K562 (cell line): ENCODE measurements around the gene RPN1. TPM values are rescaled to one million over a fixed set of nuclear protein-coding genes. Genes with fewer than 3 reads are reported as not detected.

Experiments
- CBX1 ChIP-seq: sonication (generic); IDR thresholded peaks from 2 replicates; pipeline ENCODE4 v1.6.1; 2016; ENCODE audit warnings: antibody characterized with exemption, low read depth, mild to moderate bottlenecking
- CTBP1 ChIP-seq: fragments of 450-650 bp; IDR thresholded peaks from 2 replicates; pipeline ENCODE4 v1.6.1; 2016; ENCODE audit warnings: borderline replicate concordance
- CTCF ChIP-seq, 3 experiments: IDR thresholded peaks in 2 of 3; conservative IDR thresholded peaks in 1 of 3; 2 replicates each; pipeline ENCODE4 v1.5.1; 2011 to 2012; ENCODE audit warnings: low read length in 3 of 3, mild to moderate bottlenecking in 3 of 3, control low read depth in 2 of 3, improper control_type of control experiment in 1 of 3, inconsistent platforms in 1 of 3, low read depth in 1 of 3, mixed read lengths in 1 of 3, moderate library complexity in 1 of 3; ENCODE audit not compliant: insufficient read depth in 2 of 3
- MGA ChIP-seq: fragments of 450-650 bp; IDR thresholded peaks from 2 replicates; pipeline ENCODE4 v1.6.1; 2016; ENCODE audit warnings: mild to moderate bottlenecking, moderate library complexity
- RAD51 ChIP-seq: fragments of 450-650 bp; IDR thresholded peaks from 2 replicates; pipeline ENCODE4 v1.7.1; 2016; ENCODE audit warnings: low read depth, mild to moderate bottlenecking, borderline replicate concordance
- RBFOX2 ChIP-seq: fragments of 200-400 bp; formaldehyde crosslinking; IDR thresholded peaks from 2 replicates; pipeline ENCODE4 v1.6.1; 2017; ENCODE audit warnings: low read depth, mild to moderate bottlenecking, low read length, moderate library complexity
- THAP7 ChIP-seq: fragments of 250-450 bp; sonication (Bioruptor Pico); IDR thresholded peaks from 2 replicates; pipeline ENCODE4 v1.5.0; 2021
- ZNF232 ChIP-seq: sonication (generic); formaldehyde crosslinking; IDR thresholded peaks from 2 replicates; pipeline ENCODE4 v1.8.0; 2022; ENCODE audit warnings: mild to moderate bottlenecking, missing genetic modification reagents
- polyA plus RNA-seq, 8 experiments: library from polyadenylated mRNA; depleted of rRNA in 4 of 8; stranded (reverse) in 5 of 8; unstranded in 3 of 8; fragments of >200 nt; fragmentation: Nextera tagmentation in 2 of 8; fragmentation: Illumina TruSeq in 1 of 8; extraction: Ambion mirVana in 2 of 8; extraction: Trizol in 1 of 8; gene quantifications; 2 replicates each; pipeline versions ENCODE4 v1.2.1 to v1.2.3, GENCODE V29; 2011 to 2014; ENCODE audit warnings: inconsistent platforms in 1 of 8, missing spikeins in 1 of 8
- total RNA-seq, 7 experiments: library from RNA; depleted of rRNA in 6 of 7; stranded (reverse); fragments of >200 nt in 6 of 7; fragmentation: Illumina TruSeq in 2 of 7; extraction: Trizol in 2 of 7; gene quantifications; 2 replicates each; pipeline versions ENCODE4 v1.2.1 to v1.2.3, GENCODE V29; 2011 to 2021; ENCODE audit warnings: low replicate concordance in 1 of 7

Gene RPN1
- total and polyA plus RNA-seq, 9 of the 15 experiments (the other 6 are each of a cell fraction or from before 2014, with no cell fraction given), result 39.5 to 300 (median 148) TPM

- TF ChIP-seq CBX1 (no peak), MGA (peak; percentile 35), RAD51 (peak; percentile 31; the same call in 1 of the 2 replicates), CTCF (IDR thresholded peaks at IDR 0.05 in 2 of 3, conservative IDR thresholded peaks at IDR 0.05 in 1 of 3; ENCODE audit: insufficient read depth in 2 of 3, low read depth in 1 of 3, low read length in 3 of 3) (peak; percentile 66 to 67 (median 66)), CTBP1 (0 out of 2 replicates have a peak, but pooled peaks have one; percentile 21), ZNF232 (CRISPR knock-in tag) (no peak), RBFOX2 (peak; percentile 45), THAP7 (CRISPR knock-in tag) (no peak)
Measured at GRCh38 chr3:128584412-128585020, 66.1 kb downstream of the RPN1 start (continued).
